K562 (cell line): ENCODE data around the gene GPR142. TPM values are rescaled to one million over a fixed set of nuclear protein-coding genes. Genes with fewer than 3 reads are reported as not detected.

Source experiments
- ATAC-seq: fragments of 200-7000 bp; cut with Tn5 transposase; 3 replicates; pipeline ENCODE4 v1.9.1; 2020; ENCODE audit warnings: moderate library complexity
- BruUV-seq: library from RNA; stranded (reverse); fragments of 400-500 nt; replicated peaks from 2 replicates; lab custom pipeline; 2021; lab: Mats Ljungman, UMichigan
- CTCF ChIA-PET: fragments of 300-600 bp; formaldehyde crosslinking; extraction: SDS; loops from one replicate; lab custom pipeline; 2021; ENCODE audit warnings: low intra/inter-chr PET ratio; lab: Yijun Ruan, JAX
- POLR2A ChIA-PET: fragments of 300-600, 350-650 bp; sonication (Branson Sonifier 250); formaldehyde crosslinking; extraction: SDS; loops from one replicate; lab custom pipeline; 2021; ENCODE audit warnings: antibody characterized with exemption, inconsistent platforms; lab: Yijun Ruan, JAX
- DNase-seq, 4 experiments: peaks; one replicate each; pipeline versions ENCODE4 v3.0.0 to v3.0.0-alpha.2; 2011 to 2018; ENCODE audit warnings: low spot score in 3 of 4, mixed read lengths in 3 of 4; ENCODE audit errors: extremely low read depth in 1 of 4
- FAIRE-seq: peaks from 2 replicates; lab custom pipeline; 2011; peaks lifted over from hg19 to GRCh38; lab: Jason Lieb, UNC
- H2AFZ ChIP-seq: 2 replicates; pipeline ENCODE4 v1.6.0; 2011; ENCODE audit warnings: low read depth, low read length, control low read depth, inconsistent platforms
- H3K27ac ChIP-seq: fragments of 200-600 bp; 3 replicates; pipeline ENCODE4 v1.8.0; 2011; ENCODE audit warnings: low read depth, mild to moderate bottlenecking, control low read depth, inconsistent platforms, low read length, moderate library complexity, mixed read lengths; ENCODE audit errors: extremely low read depth
- H3K27me3 ChIP-seq, 2 experiments: fragments of 300-600 bp in 1 of 2; 2 replicates in 1 of 2; 3 replicates in 1 of 2; pipeline versions ENCODE4 v1.6.0 to v1.8.0; 2011; ENCODE audit warnings: inconsistent platforms in 2 of 2, low read length in 2 of 2, mild to moderate bottlenecking in 1 of 2, mixed read lengths in 1 of 2, moderate library complexity in 1 of 2; ENCODE audit not compliant: control insufficient read depth in 2 of 2, insufficient read depth in 2 of 2
- H3K36me3 ChIP-seq: fragments of 300-600 bp; 3 replicates; pipeline ENCODE4 v1.8.0; 2011; ENCODE audit warnings: mild to moderate bottlenecking, low read length, inconsistent platforms; ENCODE audit not compliant: control insufficient read depth, insufficient read depth
- H3K4me1 ChIP-seq, 2 experiments: fragments of 200-600 bp in 1 of 2; replicated peaks in 1 of 2; 2 replicates in 1 of 2; 3 replicates in 1 of 2; pipeline versions ENCODE4 v1.5.1 to v1.8.0; 2011; ENCODE audit warnings: inconsistent platforms in 2 of 2, low read length in 2 of 2, mild to moderate bottlenecking in 1 of 2, mixed read lengths in 1 of 2, moderate library complexity in 1 of 2; ENCODE audit not compliant: control insufficient read depth in 2 of 2, insufficient read depth in 2 of 2
- H3K4me2 ChIP-seq: 2 replicates; pipeline ENCODE4 v1.6.1; 2011; ENCODE audit warnings: low read length, control low read depth, inconsistent platforms, mixed read lengths; ENCODE audit not compliant: insufficient read depth
- H3K4me3 ChIP-seq: fragments of 200-600 bp; sonication (generic), shearing (Covaris generic); 2 replicates; pipeline ENCODE4 v1.5.1; 2016; ENCODE audit warnings: control low read depth, inconsistent platforms
- H3K79me2 ChIP-seq: fragments of 200-600 bp; 3 replicates; pipeline ENCODE4 v1.8.0; 2011; ENCODE audit warnings: low read length, inconsistent platforms; ENCODE audit not compliant: control insufficient read depth, insufficient read depth
- H3K9ac ChIP-seq, 2 experiments: 2 replicates each; pipeline versions ENCODE4 v1.6.0 to v1.6.1; 2011; ENCODE audit warnings: low read depth in 2 of 2, low read length in 2 of 2, control low read depth in 1 of 2, inconsistent platforms in 1 of 2, mild to moderate bottlenecking in 1 of 2, mixed read lengths in 1 of 2; ENCODE audit not compliant: insufficient read depth in 1 of 2
- H3K9me1 ChIP-seq: one replicate; pipeline ENCODE4 v1.6.0; 2011; ENCODE audit warnings: inconsistent platforms, mild to moderate bottlenecking, low read length, moderate library complexity; ENCODE audit not compliant: control insufficient read depth, insufficient read depth
- H3K9me3 ChIP-seq: replicated peaks from 2 replicates; pipeline ENCODE4 v1.5.1; 2011; ENCODE audit warnings: low read depth, low read length, inconsistent platforms; ENCODE audit not compliant: control insufficient read depth, insufficient read depth
- H4K20me1 ChIP-seq: replicated peaks from 2 replicates; pipeline ENCODE4 v1.6.1; 2011; ENCODE audit warnings: low read length, inconsistent platforms, mixed read lengths; ENCODE audit not compliant: control insufficient read depth, insufficient read depth
- TEAD4 ChIP-seq, 2 experiments: sonication (generic) in 1 of 2; formaldehyde crosslinking in 1 of 2; IDR thresholded peaks; 2 replicates each; pipeline versions ENCODE4 v1.6.1 to v1.8.0; 2012 to 2022; ENCODE audit warnings: borderline replicate concordance in 1 of 2, inconsistent platforms in 1 of 2, low read length in 1 of 2, mild to moderate bottlenecking in 1 of 2, missing genetic modification reagents in 1 of 2
- UBTF ChIP-seq, 2 experiments: IDR thresholded peaks; 2 replicates each; pipeline ENCODE4 v1.6.1; 2012; ENCODE audit warnings: improper control_type of control experiment in 2 of 2, low read depth in 2 of 2, low read length in 2 of 2, borderline replicate concordance in 1 of 2
- WGBS: fragments of 100-300 bp; shearing (Covaris generic); methylation state at CpG from one replicate; pipeline ENCODE4 v1.1.6; 2016; ENCODE audit warnings: low coverage, mixed read lengths; ENCODE audit not compliant: insufficient coverage; ENCODE audit errors: missing lambda C conversion rate; 5-methylcytosine and 5-hydroxymethylcytosine counted together
- in situ Hi-C: fragments of 300-500 bp; cut with MboI; formaldehyde crosslinking; loops from 4 replicates; pipeline ENCODE4 v1.15.0; 2018; ENCODE audit warnings: inconsistent platforms, mixed read lengths
- intact Hi-C: fragments of 100-400 bp; cut with micrococcal nuclease; formaldehyde crosslinking; loops from 2 replicates; pipeline ENCODE4 v1.14.2; 2022
- polyA plus RNA-seq, 8 experiments: library from polyadenylated mRNA; depleted of rRNA in 4 of 8; stranded (reverse) in 5 of 8; unstranded in 3 of 8; fragments of >200 nt; fragmentation: Nextera tagmentation in 2 of 8; fragmentation: Illumina TruSeq in 1 of 8; extraction: Ambion mirVana in 2 of 8; extraction: Trizol in 1 of 8; gene quantifications; 2 replicates each; pipeline versions ENCODE4 v1.2.1 to v1.2.3, GENCODE V29; 2011 to 2014; ENCODE audit warnings: inconsistent platforms in 1 of 8, missing spikeins in 1 of 8
- total RNA-seq, 7 experiments: library from RNA; depleted of rRNA in 6 of 7; stranded (reverse); fragments of >200 nt in 6 of 7; fragmentation: Illumina TruSeq in 2 of 7; extraction: Trizol in 2 of 7; gene quantifications; 2 replicates each; pipeline versions ENCODE4 v1.2.1 to v1.2.3, GENCODE V29; 2011 to 2021; ENCODE audit warnings: low replicate concordance in 1 of 7
- TF ChIP-seq, protein P1 (sequence below): fragments of 250-450 bp; sonication (Bioruptor Pico); IDR thresholded peaks from 2 replicates; pipeline ENCODE4 v1.5.0; 2022; ENCODE audit warnings: mild to moderate bottlenecking

The GPR142 gene
- total and polyA plus RNA-seq, 9 of the 15 experiments (the other 6 are each of a cell fraction or from before 2014, with no cell fraction given), result not detected

GRCh38 chr17:74367206-74367605, at the start of gene GPR142 (continued):
- TF ChIP-seq, protein P1, sequence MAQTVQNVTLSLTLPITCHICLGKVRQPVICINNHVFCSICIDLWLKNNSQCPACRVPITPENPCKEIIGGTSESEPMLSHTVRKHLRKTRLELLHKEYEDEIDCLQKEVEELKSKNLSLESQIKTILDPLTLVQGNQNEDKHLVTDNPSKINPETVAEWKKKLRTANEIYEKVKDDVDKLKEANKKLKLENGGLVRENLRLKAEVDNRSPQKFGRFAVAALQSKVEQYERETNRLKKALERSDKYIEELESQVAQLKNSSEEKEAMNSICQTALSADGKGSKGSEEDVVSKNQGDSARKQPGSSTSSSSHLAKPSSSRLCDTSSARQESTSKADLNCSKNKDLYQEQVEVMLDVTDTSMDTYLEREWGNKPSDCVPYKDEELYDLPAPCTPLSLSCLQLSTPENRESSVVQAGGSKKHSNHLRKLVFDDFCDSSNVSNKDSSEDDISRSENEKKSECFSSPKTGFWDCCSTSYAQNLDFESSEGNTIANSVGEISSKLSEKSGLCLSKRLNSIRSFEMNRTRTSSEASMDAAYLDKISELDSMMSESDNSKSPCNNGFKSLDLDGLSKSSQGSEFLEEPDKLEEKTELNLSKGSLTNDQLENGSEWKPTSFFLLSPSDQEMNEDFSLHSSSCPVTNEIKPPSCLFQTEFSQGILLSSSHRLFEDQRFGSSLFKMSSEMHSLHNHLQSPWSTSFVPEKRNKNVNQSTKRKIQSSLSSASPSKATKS (CRISPR knock-in tag), result no peak
- TF ChIP-seq TEAD4 (IDR thresholded peaks at IDR 0.05; ENCODE audit: low read length) (no peak), TEAD4 (CRISPR knock-in tag; IDR thresholded peaks at IDR 0.05; ENCODE audit: borderline replicate concordance) (no peak)

DNA sequence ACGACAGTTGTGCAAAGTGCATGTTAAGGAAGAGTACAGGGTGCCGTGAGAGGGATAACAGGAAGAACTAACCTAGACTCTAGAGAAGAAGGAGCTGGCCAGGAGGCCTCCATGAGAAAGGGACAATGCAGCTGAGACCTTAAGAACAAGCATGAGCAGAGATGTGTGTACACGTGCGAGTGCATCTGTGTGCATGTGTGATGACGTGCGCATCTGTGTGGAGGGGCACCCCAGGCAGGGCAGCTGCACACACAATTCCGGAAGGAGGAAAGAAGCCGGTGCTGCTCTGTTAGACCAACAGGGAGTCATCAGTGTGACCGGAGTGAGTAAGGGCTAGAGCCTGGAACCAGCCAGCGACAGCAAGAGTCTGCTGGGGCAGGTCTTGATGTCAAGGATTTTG, 48.9 kb upstream of the GPR142 start:
- no peaks in the 10 kb centered on the region for H3K36me3 ChIP-seq
- no peak for FAIRE-seq
- no peak overlapping the region for H3K4me2 ChIP-seq
- H3K9ac ChIP-seq, result no peak overlapping the region
- H4K20me1 ChIP-seq, result peaks cover 6% of the 10 kb centered on the region; the same call in 1 of the 2 replicates
- no peak for ATAC-seq
- in situ Hi-C loops, result no loop called here
- WGBS, result 29% methylated on average over 10 of the region's 10 CpGs
- no peaks in the 10 kb centered on the region for H3K9me1 ChIP-seq
- peaks cover 25 to 63% of the 10 kb centered on the region in 2 experiments for H3K27me3 ChIP-seq
- no peak overlapping the region for H2AFZ ChIP-seq
- H3K9me3 ChIP-seq, result 0 out of 2 replicates have a peak, but pooled peaks cover 2% of the 10 kb centered on the region
- CTCF ChIA-PET, result no interaction called here
- no TSS peak for BruUV-seq
- H3K4me1 ChIP-seq, result no peaks in the 10 kb centered on the region
- H3K27ac ChIP-seq, result no peak overlapping the region
- intact Hi-C loops, result no loop called here
- no peak for DNase-seq
- no peaks in the 10 kb centered on the region for H3K79me2 ChIP-seq
- H3K4me3 ChIP-seq, result no peak overlapping the region
- no peak for TF ChIP-seq UBTF (IDR thresholded peaks at IDR 0.05; ENCODE audit: borderline replicate concordance in 1 of 2, low read depth in 2 of 2, low read length in 2 of 2)
- TF ChIP-seq, all 486 proteins: peak for 0
- POLR2A ChIA-PET, result interaction anchor here (1.1 kb wide), 1 partner anchor 28 kb away, joined by 3 read pairs; no protein-coding TSS in a partner anchor
